Lower leg skin (tissue), 3 donors: ENCODE data around the gene BICC1.

Experiments
- POLR2A ChIP-seq, 2 donors: fragments of 450-650 bp; IDR thresholded peaks; one replicate each; pipeline ENCODE4 v1.6.1; 2016 to 2017; ENCODE audit warnings: antibody characterized with exemption in 2 of 2, mild to moderate bottlenecking in 1 of 2, moderate library complexity in 1 of 2
- TF ChIP-seq, protein P1 (sequence below), 3 donors: fragments of 450-650 bp; IDR thresholded peaks; one replicate each; pipeline ENCODE4 v1.5.1; 2016; ENCODE audit warnings: antibody characterized with exemption in 3 of 3, mild to moderate bottlenecking in 3 of 3, moderate library complexity in 2 of 3

DNA sequence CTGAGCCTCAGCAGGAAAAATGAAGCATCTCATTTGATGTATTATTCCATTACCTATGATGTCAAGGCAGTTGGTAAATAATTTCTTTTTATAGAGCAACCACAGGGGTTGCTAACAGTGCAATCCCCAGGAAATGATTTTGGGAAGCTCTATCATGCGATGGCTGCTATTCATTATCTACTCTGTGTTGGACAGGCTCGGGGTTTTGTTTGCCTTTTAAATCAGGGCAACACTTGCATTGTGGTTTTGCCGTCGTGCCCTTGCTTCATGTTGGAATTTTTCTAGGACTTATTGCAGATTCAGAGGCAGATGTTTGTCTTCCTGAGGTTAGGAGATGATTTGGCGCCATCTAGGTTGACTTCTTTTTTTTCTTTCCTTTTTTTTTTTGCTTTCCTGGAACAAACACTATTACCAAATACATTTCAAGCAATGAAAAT, 128.4 kb downstream of the BICC1 start:
- TF ChIP-seq, protein P1, sequence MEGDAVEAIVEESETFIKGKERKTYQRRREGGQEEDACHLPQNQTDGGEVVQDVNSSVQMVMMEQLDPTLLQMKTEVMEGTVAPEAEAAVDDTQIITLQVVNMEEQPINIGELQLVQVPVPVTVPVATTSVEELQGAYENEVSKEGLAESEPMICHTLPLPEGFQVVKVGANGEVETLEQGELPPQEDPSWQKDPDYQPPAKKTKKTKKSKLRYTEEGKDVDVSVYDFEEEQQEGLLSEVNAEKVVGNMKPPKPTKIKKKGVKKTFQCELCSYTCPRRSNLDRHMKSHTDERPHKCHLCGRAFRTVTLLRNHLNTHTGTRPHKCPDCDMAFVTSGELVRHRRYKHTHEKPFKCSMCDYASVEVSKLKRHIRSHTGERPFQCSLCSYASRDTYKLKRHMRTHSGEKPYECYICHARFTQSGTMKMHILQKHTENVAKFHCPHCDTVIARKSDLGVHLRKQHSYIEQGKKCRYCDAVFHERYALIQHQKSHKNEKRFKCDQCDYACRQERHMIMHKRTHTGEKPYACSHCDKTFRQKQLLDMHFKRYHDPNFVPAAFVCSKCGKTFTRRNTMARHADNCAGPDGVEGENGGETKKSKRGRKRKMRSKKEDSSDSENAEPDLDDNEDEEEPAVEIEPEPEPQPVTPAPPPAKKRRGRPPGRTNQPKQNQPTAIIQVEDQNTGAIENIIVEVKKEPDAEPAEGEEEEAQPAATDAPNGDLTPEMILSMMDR (IDR thresholded peaks at IDR 0.05): no peak
- TF ChIP-seq POLR2A (IDR thresholded peaks at IDR 0.05): no peak
